HG03095 (cell line): ENCODE data around the gene MRPL37.
"Not testable (repeated sequence)": the region's sequence is repeated elsewhere in the genome, so short reads cannot be mapped to it uniquely, and the experiment has no call there.

ENCODE experiments used
- ATAC-seq: cut with Tn5 transposase; IDR thresholded peaks from one replicate; pipeline ENCODE4 v1.9.1; 2021; ENCODE audit warnings: moderate library complexity; ENCODE audit not compliant: unreplicated experiment

MRPL37 gene

GRCh38 chr1:54218883-54219687 is 19.1 kb downstream of the MRPL37 start:
- ATAC-seq, result no peak

GRCh38 chr1:54219688-54220003 is 19.7 kb downstream of the MRPL37 start:
- ATAC-seq, result no peak

GRCh38 chr1:54220004-54220811 is 20.2 kb downstream of the MRPL37 start:
- no peak for ATAC-seq

- ATAC-seq, result no peak
These were observed 21.3 kb downstream of the MRPL37 start for GRCh38 chr1:54221113-54221834.

- no peak for ATAC-seq
These were observed 22.0 kb downstream of the MRPL37 start for GRCh38 chr1:54221867-54222484.

- no peak for ATAC-seq
These were observed 22.7 kb downstream of the MRPL37 start for GRCh38 chr1:54222711-54223110.

- no peak for ATAC-seq
These were observed 23.7 kb downstream of the MRPL37 start for GRCh38 chr1:54223441-54224202.

- no peak for ATAC-seq
These were observed 24.3 kb downstream of the MRPL37 start for GRCh38 chr1:54224233-54224632.

GRCh38 chr1:54225378-54225777 is 25.4 kb downstream of the MRPL37 start:
- no peak for ATAC-seq

- ATAC-seq, result no peak
These were observed 26.1 kb downstream of the MRPL37 start for GRCh38 chr1:54225986-54226559.

- no peak for ATAC-seq
These were observed 27.2 kb downstream of the MRPL37 start for GRCh38 chr1:54227091-54227602.

GRCh38 chr1:54227891-54228310 is 27.9 kb downstream of the MRPL37 start:
- ATAC-seq, result no peak

- ATAC-seq, result no peak
These were observed 28.7 kb downstream of the MRPL37 start for GRCh38 chr1:54228638-54229079.

GRCh38 chr1:54229281-54229891 is 29.4 kb downstream of the MRPL37 start:
- ATAC-seq, result no peak

GRCh38 chr1:54230507-54231339 is 30.8 kb downstream of the MRPL37 start:
- no peak for ATAC-seq

- not testable (repeated sequence) for ATAC-seq
These were observed 33.2 kb downstream of the MRPL37 start for GRCh38 chr1:54233196-54233595.

GRCh38 chr1:54234284-54234683 is 34.3 kb downstream of the MRPL37 start:
- ATAC-seq, result no peak

- no peak for ATAC-seq
These were observed 37.6 kb downstream of the MRPL37 start for GRCh38 chr1:54237586-54237985.
